Measurements from ENCODE around the gene HACE1. TPM values are rescaled to one million over a fixed set of nuclear protein-coding genes. Genes with fewer than 3 reads are reported as not detected.

HACE1 gene
- total RNA-seq, 4 donors from 2014 or later = 10.1 to 24.3 (median 14.6) TPM

DNA sequence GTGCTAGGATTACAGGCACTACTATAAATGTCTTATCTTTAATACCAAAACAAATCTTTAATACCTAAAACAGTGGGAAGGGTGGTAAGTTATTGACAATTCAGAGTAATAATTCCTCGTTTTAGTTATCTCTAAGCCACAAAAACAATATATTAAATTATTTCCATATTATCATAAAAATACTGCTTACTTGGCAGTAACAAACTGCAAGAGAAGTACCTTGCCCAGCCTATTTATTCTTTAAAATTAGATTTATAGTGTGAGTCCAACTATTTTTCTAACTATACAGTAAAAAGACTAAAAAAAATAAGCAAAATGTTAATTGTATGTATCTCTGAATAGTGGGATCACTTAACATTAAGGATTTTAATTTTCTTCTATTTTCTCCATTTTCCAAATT, 123.2 kb downstream of the HACE1 start:
- WGBS, 2 donors (ENCODE audit: low coverage in 1 of 2) = 80 to 85% methylated on average over 1 of the region's 1 CpG

DNA sequence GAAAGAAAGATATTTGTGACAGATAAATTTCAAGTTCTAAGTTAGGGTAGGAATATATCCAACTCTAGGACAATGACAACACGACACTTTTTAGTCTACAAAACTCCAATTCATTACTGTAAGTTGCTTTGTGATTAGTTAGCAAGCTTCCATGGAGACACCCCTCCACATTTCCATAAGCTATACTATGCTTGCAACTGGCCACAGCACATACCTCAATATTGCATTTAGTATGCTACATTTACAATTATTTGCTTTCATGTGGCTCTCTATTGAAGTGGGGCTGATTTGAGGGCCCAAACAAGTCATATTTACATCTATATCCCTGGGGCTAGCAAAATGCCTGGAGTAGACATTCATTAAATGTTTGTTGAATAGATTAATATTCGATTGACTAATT, 129.3 kb downstream of the HACE1 start:
- H3K27ac ChIP-seq = no peak overlapping the region
- 92 to 97% methylated on average over 1 to 2 of the region's 2 CpGs for WGBS, 2 donors (ENCODE audit: low coverage in 1 of 2)
- no peak for TF ChIP-seq EP300 (IDR thresholded peaks at IDR 0.05; ENCODE audit: low read depth)
- no peak for TF ChIP-seq POLR2A (IDR thresholded peaks at IDR 0.05)
- no peak for TF ChIP-seq POLR2AphosphoS5 (IDR thresholded peaks at IDR 0.05)
- TF ChIP-seq, protein P1, sequence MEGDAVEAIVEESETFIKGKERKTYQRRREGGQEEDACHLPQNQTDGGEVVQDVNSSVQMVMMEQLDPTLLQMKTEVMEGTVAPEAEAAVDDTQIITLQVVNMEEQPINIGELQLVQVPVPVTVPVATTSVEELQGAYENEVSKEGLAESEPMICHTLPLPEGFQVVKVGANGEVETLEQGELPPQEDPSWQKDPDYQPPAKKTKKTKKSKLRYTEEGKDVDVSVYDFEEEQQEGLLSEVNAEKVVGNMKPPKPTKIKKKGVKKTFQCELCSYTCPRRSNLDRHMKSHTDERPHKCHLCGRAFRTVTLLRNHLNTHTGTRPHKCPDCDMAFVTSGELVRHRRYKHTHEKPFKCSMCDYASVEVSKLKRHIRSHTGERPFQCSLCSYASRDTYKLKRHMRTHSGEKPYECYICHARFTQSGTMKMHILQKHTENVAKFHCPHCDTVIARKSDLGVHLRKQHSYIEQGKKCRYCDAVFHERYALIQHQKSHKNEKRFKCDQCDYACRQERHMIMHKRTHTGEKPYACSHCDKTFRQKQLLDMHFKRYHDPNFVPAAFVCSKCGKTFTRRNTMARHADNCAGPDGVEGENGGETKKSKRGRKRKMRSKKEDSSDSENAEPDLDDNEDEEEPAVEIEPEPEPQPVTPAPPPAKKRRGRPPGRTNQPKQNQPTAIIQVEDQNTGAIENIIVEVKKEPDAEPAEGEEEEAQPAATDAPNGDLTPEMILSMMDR (IDR thresholded peaks at IDR 0.05) = no peak
- H3K4me3 ChIP-seq = no peak overlapping the region
- H3K9me3 ChIP-seq = no peaks in the 10 kb centered on the region
- intact Hi-C loops (cut with DNase I; ENCODE audit: low total_unique reads) = no loop called here
- no peaks in the 10 kb centered on the region for H3K4me1 ChIP-seq
- in situ Hi-C loops (cut with MboI; ENCODE audit: low pct_ligation_motif_present in 1 of 4, low pct_unique_long_range_greater_than_20kb in 1 of 4, low sequenced_read_pairs in 3 of 4) = no loop called here
- no peak for DNase-seq
- no peaks in the 10 kb centered on the region for H3K36me3 ChIP-seq
- no peaks in the 10 kb centered on the region for H3K27me3 ChIP-seq

More for the DNA sequence above, 123.2 kb downstream of the HACE1 start:
- H3K27ac ChIP-seq = no peak overlapping the region
- no peak overlapping the region for H3K4me3 ChIP-seq
- no peak for DNase-seq
- no peaks in the 10 kb centered on the region for H3K9me3 ChIP-seq
- TF ChIP-seq POLR2A (IDR thresholded peaks at IDR 0.05) = no peak
- TF ChIP-seq, protein P1 (IDR thresholded peaks at IDR 0.05) = no peak
- TF ChIP-seq EP300 (IDR thresholded peaks at IDR 0.05; ENCODE audit: low read depth) = no peak
- TF ChIP-seq POLR2AphosphoS5 (IDR thresholded peaks at IDR 0.05) = no peak
- no peaks in the 10 kb centered on the region for H3K36me3 ChIP-seq
- intact Hi-C loops (cut with DNase I; ENCODE audit: low total_unique reads) = no loop called here
- in situ Hi-C loops (cut with MboI; ENCODE audit: low pct_ligation_motif_present in 1 of 4, low pct_unique_long_range_greater_than_20kb in 1 of 4, low sequenced_read_pairs in 3 of 4) = no loop called here
- no peaks in the 10 kb centered on the region for H3K27me3 ChIP-seq
- H3K4me1 ChIP-seq = no peaks in the 10 kb centered on the region

DNA sequence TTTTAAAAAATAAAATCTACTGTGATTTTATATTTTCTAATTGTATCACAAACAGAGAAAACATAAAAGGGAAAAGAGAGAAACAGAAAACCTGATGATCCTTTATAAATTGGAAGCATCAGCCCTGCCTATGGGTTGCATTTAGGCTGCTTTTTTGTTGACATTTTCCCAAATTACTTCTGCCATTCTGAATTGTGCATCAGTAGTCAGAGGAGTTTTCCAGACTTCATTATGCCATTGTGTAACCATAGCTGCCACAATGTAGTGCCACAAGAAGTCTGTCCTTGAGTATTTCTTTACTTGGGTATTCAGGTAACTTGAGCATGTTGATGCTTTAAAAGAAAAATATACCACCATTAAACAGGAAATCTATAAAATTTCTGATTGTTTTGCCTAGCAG, 130.3 kb downstream of the HACE1 start:
- no peaks in the 10 kb centered on the region for H3K9me3 ChIP-seq
- intact Hi-C loops (cut with DNase I; ENCODE audit: low total_unique reads) = no loop called here
- no peak overlapping the region for H3K27ac ChIP-seq
- DNase-seq = no peak
- H3K36me3 ChIP-seq = no peaks in the 10 kb centered on the region
- no peak for TF ChIP-seq POLR2AphosphoS5 (IDR thresholded peaks at IDR 0.05)
- TF ChIP-seq POLR2A (IDR thresholded peaks at IDR 0.05) = no peak
- TF ChIP-seq EP300 (IDR thresholded peaks at IDR 0.05; ENCODE audit: low read depth) = no peak
- TF ChIP-seq, protein P1 (IDR thresholded peaks at IDR 0.05) = no peak
- H3K4me1 ChIP-seq = no peaks in the 10 kb centered on the region
- in situ Hi-C loops (cut with MboI; ENCODE audit: low pct_ligation_motif_present in 1 of 4, low pct_unique_long_range_greater_than_20kb in 1 of 4, low sequenced_read_pairs in 3 of 4) = no loop called here
- no peak overlapping the region for H3K4me3 ChIP-seq
- H3K27me3 ChIP-seq = no peaks in the 10 kb centered on the region

DNA sequence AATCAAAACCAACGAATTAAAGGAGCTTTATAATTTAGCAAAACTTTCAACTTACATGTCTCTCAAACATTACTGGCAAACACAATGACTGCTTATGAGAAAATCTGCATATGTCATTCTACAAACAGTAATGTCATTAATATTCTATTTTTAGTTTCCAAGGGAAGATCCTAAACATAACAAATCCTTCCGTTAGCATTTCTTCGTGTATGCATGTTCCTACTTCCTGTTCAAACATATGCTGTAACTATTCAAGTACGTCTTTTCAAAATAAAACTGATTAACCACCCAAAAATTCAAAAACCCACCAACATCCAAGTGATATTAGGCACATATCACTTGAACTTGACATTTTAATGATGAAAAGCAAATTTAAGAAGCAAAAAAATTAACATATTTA, 131.3 kb downstream of the HACE1 start:
- no peaks in the 10 kb centered on the region for H3K4me1 ChIP-seq
- H3K4me3 ChIP-seq = no peak overlapping the region
- TF ChIP-seq POLR2A (IDR thresholded peaks at IDR 0.05) (no peak), EP300 (IDR thresholded peaks at IDR 0.05; ENCODE audit: low read depth) (no peak), POLR2AphosphoS5 (IDR thresholded peaks at IDR 0.05) (no peak)
- TF ChIP-seq, protein P1 (IDR thresholded peaks at IDR 0.05) = no peak
- intact Hi-C loops (cut with DNase I; ENCODE audit: low total_unique reads) = no loop called here
- DNase-seq = no peak
- H3K9me3 ChIP-seq = no peaks in the 10 kb centered on the region
- in situ Hi-C loops (cut with MboI; ENCODE audit: low pct_ligation_motif_present in 1 of 4, low pct_unique_long_range_greater_than_20kb in 1 of 4, low sequenced_read_pairs in 3 of 4) = no loop called here
- H3K27ac ChIP-seq = no peak overlapping the region
- no peaks in the 10 kb centered on the region for H3K36me3 ChIP-seq
- 63 to 64% methylated on average over 4 of the region's 4 CpGs for WGBS, 2 donors (ENCODE audit: low coverage in 1 of 2)
- H3K27me3 ChIP-seq = no peaks in the 10 kb centered on the region
